GM12878 (cell line): Measurements from ENCODE around the gene CCDC34. TPM values are rescaled to one million over a fixed set of nuclear protein-coding genes. Genes with fewer than 3 reads are reported as not detected.

Source experiments
- ATAC-seq: fragments of 200-7000 bp; cut with Tn5 transposase; 3 replicates; pipeline ENCODE4 v1.9.1; 2020; ENCODE audit warnings: mild to moderate bottlenecking, moderate library complexity
- BruUV-seq: library from RNA; stranded (reverse); fragments of 400-500 nt; replicated peaks from 2 replicates; lab custom pipeline; 2021; lab: Mats Ljungman, UMichigan
- CTCF ChIA-PET: fragments of 300-600 bp; sonication (Branson Sonifier 250); formaldehyde crosslinking; extraction: SDS; loops from one replicate; lab custom pipeline; 2021; ENCODE audit warnings: inconsistent platforms; lab: Yijun Ruan, JAX
- POLR2A ChIA-PET: fragments of 350-600 bp; formaldehyde crosslinking; extraction: SDS; loops from one replicate; lab custom pipeline; 2021; ENCODE audit warnings: inconsistent platforms; lab: Charles Lee
- RAD21 ChIA-PET: fragments of 300-600 bp; sonication (Branson Sonifier 250); formaldehyde crosslinking; loops from one replicate; lab custom pipeline; 2023; ENCODE audit warnings: antibody characterized with exemption; ENCODE audit not compliant: unreplicated experiment; lab: Charles Lee
- SMC1A ChIA-PET: fragments of 300-600 bp; sonication (Branson Sonifier 250); formaldehyde crosslinking; loops from one replicate; lab custom pipeline; 2023; ENCODE audit not compliant: unreplicated experiment, uncharacterized antibody; lab: Charles Lee
- DNase-seq: peaks from one replicate; pipeline ENCODE4 v3.0.0-alpha.2; 2011; ENCODE audit warnings: low read depth, low spot score
- FAIRE-seq: peaks from 3 replicates; lab custom pipeline; 2011; peaks lifted over from hg19 to GRCh38; lab: Jason Lieb, UNC
- H2AFZ ChIP-seq: 2 replicates; pipeline ENCODE4 v1.6.0; 2011; ENCODE audit warnings: low read depth, low read length, control low read depth; ENCODE audit not compliant: control insufficient read depth
- H3K27ac ChIP-seq: 2 replicates; pipeline ENCODE4 v1.5.1; 2011; ENCODE audit warnings: control low read depth; ENCODE audit not compliant: control insufficient read depth, insufficient read depth
- H3K27me3 ChIP-seq, 2 experiments: replicated peaks in 1 of 2; 2 replicates each; pipeline versions ENCODE4 v1.6.0 to v1.6.1; 2011; ENCODE audit warnings: low read length in 1 of 2; ENCODE audit not compliant: control insufficient read depth in 2 of 2, insufficient read depth in 2 of 2
- H3K36me3 ChIP-seq, 2 experiments: 2 replicates each; pipeline ENCODE4 v1.5.1; 2011; ENCODE audit warnings: low read length in 1 of 2; ENCODE audit not compliant: control insufficient read depth in 2 of 2, insufficient read depth in 2 of 2
- H3K4me1 ChIP-seq: 2 replicates; pipeline ENCODE4 v1.6.1; 2011; ENCODE audit warnings: mild to moderate bottlenecking, low read length, moderate library complexity, mixed read lengths; ENCODE audit not compliant: control insufficient read depth, insufficient read depth
- H3K4me2 ChIP-seq: 2 replicates; pipeline ENCODE4 v1.6.0; 2011; ENCODE audit warnings: control low read depth; ENCODE audit not compliant: control insufficient read depth, insufficient read depth
- H3K4me3 ChIP-seq: fragments of 200-600 bp; sonication (generic); 2 replicates; pipeline ENCODE4 v1.5.1; 2016
- H3K79me2 ChIP-seq: 2 replicates; pipeline ENCODE4 v1.6.0; 2011; ENCODE audit warnings: low read length; ENCODE audit not compliant: control insufficient read depth, insufficient read depth
- H3K9ac ChIP-seq: 2 replicates; pipeline ENCODE4 v1.8.0; 2011; ENCODE audit warnings: low read length, control low read depth, mixed read lengths; ENCODE audit not compliant: control insufficient read depth, insufficient read depth
- H3K9me3 ChIP-seq: replicated peaks from 3 replicates; pipeline ENCODE4 v1.5.1; 2011; ENCODE audit warnings: mild to moderate bottlenecking, low read length; ENCODE audit not compliant: control insufficient read depth, insufficient read depth
- H4K20me1 ChIP-seq: 2 replicates; pipeline ENCODE4 v1.6.0; 2011; ENCODE audit not compliant: control insufficient read depth, insufficient read depth
- EED ChIP-seq: sonication (generic); IDR thresholded peaks from 2 replicates; pipeline ENCODE4 v1.6.1; 2016; ENCODE audit warnings: antibody characterized with exemption, low read depth
- EZH2 ChIP-seq: IDR thresholded peaks from 2 replicates; pipeline ENCODE4 v1.6.1; 2012; ENCODE audit warnings: low read depth, mild to moderate bottlenecking, control low read depth, inconsistent platforms, low read length, borderline replicate concordance; ENCODE audit not compliant: control insufficient read depth
- FOXM1 ChIP-seq: IDR thresholded peaks from 2 replicates; pipeline ENCODE4 v1.6.1; 2012; ENCODE audit warnings: low read depth, mild to moderate bottlenecking, inconsistent platforms, low read length, moderate library complexity
- RFX5 ChIP-seq: IDR thresholded peaks from 2 replicates; pipeline ENCODE4 v1.6.1; 2011; ENCODE audit warnings: low read depth, low read length, improper control_type of control experiment
- SRF ChIP-seq, 2 experiments: IDR thresholded peaks; 2 replicates each; pipeline ENCODE4 v1.6.1; 2011; ENCODE audit warnings: low read depth in 2 of 2, low read length in 2 of 2, mild to moderate bottlenecking in 1 of 2, moderate library complexity in 1 of 2
- STAT3 ChIP-seq: IDR thresholded peaks from 2 replicates; pipeline ENCODE4 v1.6.1; 2011; ENCODE audit warnings: low read depth, low read length, improper control_type of control experiment
- TCF3 ChIP-seq: IDR thresholded peaks from 2 replicates; pipeline ENCODE4 v1.6.1; 2012; ENCODE audit warnings: low read depth, mild to moderate bottlenecking, low read length, borderline replicate concordance; ENCODE audit not compliant: insufficient read depth
- in situ Hi-C: fragments of 300-500 bp; cut with MboI; formaldehyde crosslinking; loops from 9 replicates; pipeline ENCODE4 v1.14.3; 2018; ENCODE audit warnings: mixed read lengths
- intact Hi-C: fragments of 100-400 bp; cut with micrococcal nuclease; formaldehyde crosslinking; loops from one replicate; pipeline ENCODE4 v1.14.2; 2022; ENCODE audit not compliant: unreplicated experiment
- polyA plus RNA-seq, 11 experiments: library from polyadenylated mRNA; depleted of rRNA in 4 of 11; unstranded in 6 of 11; stranded (reverse) in 5 of 11; fragments of >200 nt; fragmentation: Nextera tagmentation in 4 of 11; fragmentation: Illumina TruSeq in 1 of 11; extraction: Ambion mirVana in 4 of 11; extraction: Trizol in 1 of 11; gene quantifications; 1 replicate in 1 of 11; 2 replicates in 10 of 11; pipeline versions ENCODE4 v1.2.1 to v1.2.3, GENCODE V29; 2011 to 2016; ENCODE audit warnings: inconsistent platforms in 2 of 11, missing spikeins in 2 of 11, low read depth in 1 of 11
- total RNA-seq, 4 experiments: library from RNA; depleted of rRNA in 3 of 4; stranded (reverse); fragments of >200 nt in 3 of 4; fragmentation: Illumina TruSeq in 1 of 4; extraction: Trizol in 1 of 4; gene quantifications; 2 replicates each; pipeline versions ENCODE4 v1.2.1 to v1.2.3, GENCODE V29; 2013 to 2021
- TF ChIP-seq, protein P1 (sequence below): IDR thresholded peaks from 2 replicates; pipeline ENCODE4 v1.6.1; 2011; ENCODE audit warnings: low read depth, low read length, improper control_type of control experiment, borderline replicate concordance
- TF ChIP-seq, protein P2 (sequence below): fragments of 450-650 bp; IDR thresholded peaks from 2 replicates; pipeline ENCODE4 v1.6.1; 2017; ENCODE audit warnings: mild to moderate bottlenecking

The CCDC34 gene
- total and polyA plus RNA-seq, 10 of the 15 experiments (the other 5 are each of a cell fraction or from before 2014, with no cell fraction given) = 6.2 to 39.1 (median 14.6) TPM

DNA sequence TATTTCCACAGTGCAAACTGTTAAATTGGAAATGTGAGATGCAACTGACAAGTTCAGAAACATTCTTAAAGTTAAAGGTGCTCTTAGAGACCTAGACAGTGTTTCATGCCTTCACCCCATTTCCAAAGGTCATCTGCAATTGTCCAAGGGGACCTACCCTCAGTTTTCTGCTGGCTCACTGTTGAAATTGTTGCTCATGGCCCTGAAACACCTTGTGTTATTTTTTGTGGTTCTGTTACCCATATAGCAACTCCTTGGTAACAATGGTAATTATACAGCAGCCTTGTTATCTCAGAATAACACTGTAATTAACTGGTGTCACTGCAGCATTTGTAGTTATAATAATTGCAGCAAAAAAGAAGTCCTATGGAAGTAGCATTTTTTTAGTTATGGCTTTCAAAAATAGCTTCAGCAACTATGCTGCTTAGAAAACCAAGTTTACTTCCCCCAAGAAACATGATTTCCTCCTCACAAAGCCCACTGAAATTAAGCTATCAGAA is 49.2 kb upstream of the CCDC34 start:
- no peaks in the 10 kb centered on the region for H3K27me3 ChIP-seq
- H3K4me1 ChIP-seq = no peaks in the 10 kb centered on the region
- BruUV-seq = no TSS peak
- POLR2A ChIA-PET = no interaction called here
- DNase-seq (no peak), ATAC-seq (no peak), FAIRE-seq (no peak)
- H3K27ac ChIP-seq = no peak overlapping the region
- no peaks in the 10 kb centered on the region for H3K9me3 ChIP-seq
- no peak overlapping the region for H3K9ac ChIP-seq
- SMC1A ChIA-PET = interaction anchor here (0.9 kb wide), 1 partner anchor 9 kb away, joined by 4 read pairs; no protein-coding TSS in a partner anchor
- H4K20me1 ChIP-seq = no peaks in the 10 kb centered on the region
- no peaks in the 10 kb centered on the region for H3K36me3 ChIP-seq
- no peak overlapping the region for H3K4me3 ChIP-seq
- RAD21 ChIA-PET = no interaction called here
- intact Hi-C loops = no loop called here
- no peak overlapping the region for H3K4me2 ChIP-seq
- no peak overlapping the region for H2AFZ ChIP-seq
- CTCF ChIA-PET = interaction anchor here (1.7 kb wide), 1 partner anchor 10 kb away, joined by 3 read pairs; no protein-coding TSS in a partner anchor
- TF ChIP-seq RFX5 (no peak), FOXM1 (no peak), EED (no peak), EZH2 (no peak), STAT3 (no peak), SRF (IDR thresholded peaks at IDR 0.05; ENCODE audit: low read depth in 2 of 2, low read length in 2 of 2) (no peak), TCF3 (no peak)
- TF ChIP-seq, protein P1, sequence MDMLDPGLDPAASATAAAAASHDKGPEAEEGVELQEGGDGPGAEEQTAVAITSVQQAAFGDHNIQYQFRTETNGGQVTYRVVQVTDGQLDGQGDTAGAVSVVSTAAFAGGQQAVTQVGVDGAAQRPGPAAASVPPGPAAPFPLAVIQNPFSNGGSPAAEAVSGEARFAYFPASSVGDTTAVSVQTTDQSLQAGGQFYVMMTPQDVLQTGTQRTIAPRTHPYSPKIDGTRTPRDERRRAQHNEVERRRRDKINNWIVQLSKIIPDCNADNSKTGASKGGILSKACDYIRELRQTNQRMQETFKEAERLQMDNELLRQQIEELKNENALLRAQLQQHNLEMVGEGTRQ = no peak
- TF ChIP-seq, protein P2, sequence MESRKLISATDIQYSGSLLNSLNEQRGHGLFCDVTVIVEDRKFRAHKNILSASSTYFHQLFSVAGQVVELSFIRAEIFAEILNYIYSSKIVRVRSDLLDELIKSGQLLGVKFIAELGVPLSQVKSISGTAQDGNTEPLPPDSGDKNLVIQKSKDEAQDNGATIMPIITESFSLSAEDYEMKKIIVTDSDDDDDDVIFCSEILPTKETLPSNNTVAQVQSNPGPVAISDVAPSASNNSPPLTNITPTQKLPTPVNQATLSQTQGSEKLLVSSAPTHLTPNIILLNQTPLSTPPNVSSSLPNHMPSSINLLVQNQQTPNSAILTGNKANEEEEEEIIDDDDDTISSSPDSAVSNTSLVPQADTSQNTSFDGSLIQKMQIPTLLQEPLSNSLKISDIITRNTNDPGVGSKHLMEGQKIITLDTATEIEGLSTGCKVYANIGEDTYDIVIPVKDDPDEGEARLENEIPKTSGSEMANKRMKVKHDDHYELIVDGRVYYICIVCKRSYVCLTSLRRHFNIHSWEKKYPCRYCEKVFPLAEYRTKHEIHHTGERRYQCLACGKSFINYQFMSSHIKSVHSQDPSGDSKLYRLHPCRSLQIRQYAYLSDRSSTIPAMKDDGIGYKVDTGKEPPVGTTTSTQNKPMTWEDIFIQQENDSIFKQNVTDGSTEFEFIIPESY = no peak
- no peaks in the 10 kb centered on the region for H3K79me2 ChIP-seq
- in situ Hi-C loops = no loop called here
